Measurements from ENCODE around the gene ZBTB20.
"Not testable (repeated sequence)": the region's sequence is repeated elsewhere in the genome, so short reads cannot be mapped to it uniquely, and the experiment has no call there.

GRCh38 chr3:115110066-115110465, 37.0 kb downstream of the ZBTB20 start:
- not testable (repeated sequence) for TF ChIP-seq EZH2 (IDR thresholded peaks at IDR 0.05; ENCODE audit: borderline replicate concordance, insufficient read depth, low read length, poor library complexity, severe bottlenecking); TAF1 (IDR thresholded peaks at IDR 0.05; ENCODE audit: low read depth); POLR2AphosphoS5 (IDR thresholded peaks at IDR 0.05); RAD21 (conservative IDR thresholded peaks at IDR 0.05); EP300 (conservative IDR thresholded peaks at IDR 0.05; ENCODE audit: poor library complexity, severe bottlenecking); MXI1 (conservative IDR thresholded peaks at IDR 0.05; ENCODE audit: poor library complexity, severe bottlenecking)
- TF ChIP-seq, protein P1, sequence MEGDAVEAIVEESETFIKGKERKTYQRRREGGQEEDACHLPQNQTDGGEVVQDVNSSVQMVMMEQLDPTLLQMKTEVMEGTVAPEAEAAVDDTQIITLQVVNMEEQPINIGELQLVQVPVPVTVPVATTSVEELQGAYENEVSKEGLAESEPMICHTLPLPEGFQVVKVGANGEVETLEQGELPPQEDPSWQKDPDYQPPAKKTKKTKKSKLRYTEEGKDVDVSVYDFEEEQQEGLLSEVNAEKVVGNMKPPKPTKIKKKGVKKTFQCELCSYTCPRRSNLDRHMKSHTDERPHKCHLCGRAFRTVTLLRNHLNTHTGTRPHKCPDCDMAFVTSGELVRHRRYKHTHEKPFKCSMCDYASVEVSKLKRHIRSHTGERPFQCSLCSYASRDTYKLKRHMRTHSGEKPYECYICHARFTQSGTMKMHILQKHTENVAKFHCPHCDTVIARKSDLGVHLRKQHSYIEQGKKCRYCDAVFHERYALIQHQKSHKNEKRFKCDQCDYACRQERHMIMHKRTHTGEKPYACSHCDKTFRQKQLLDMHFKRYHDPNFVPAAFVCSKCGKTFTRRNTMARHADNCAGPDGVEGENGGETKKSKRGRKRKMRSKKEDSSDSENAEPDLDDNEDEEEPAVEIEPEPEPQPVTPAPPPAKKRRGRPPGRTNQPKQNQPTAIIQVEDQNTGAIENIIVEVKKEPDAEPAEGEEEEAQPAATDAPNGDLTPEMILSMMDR (IDR thresholded peaks at IDR 0.05; ENCODE audit: poor library complexity, severe bottlenecking): not testable (repeated sequence)
- TF ChIP-seq, protein P2, sequence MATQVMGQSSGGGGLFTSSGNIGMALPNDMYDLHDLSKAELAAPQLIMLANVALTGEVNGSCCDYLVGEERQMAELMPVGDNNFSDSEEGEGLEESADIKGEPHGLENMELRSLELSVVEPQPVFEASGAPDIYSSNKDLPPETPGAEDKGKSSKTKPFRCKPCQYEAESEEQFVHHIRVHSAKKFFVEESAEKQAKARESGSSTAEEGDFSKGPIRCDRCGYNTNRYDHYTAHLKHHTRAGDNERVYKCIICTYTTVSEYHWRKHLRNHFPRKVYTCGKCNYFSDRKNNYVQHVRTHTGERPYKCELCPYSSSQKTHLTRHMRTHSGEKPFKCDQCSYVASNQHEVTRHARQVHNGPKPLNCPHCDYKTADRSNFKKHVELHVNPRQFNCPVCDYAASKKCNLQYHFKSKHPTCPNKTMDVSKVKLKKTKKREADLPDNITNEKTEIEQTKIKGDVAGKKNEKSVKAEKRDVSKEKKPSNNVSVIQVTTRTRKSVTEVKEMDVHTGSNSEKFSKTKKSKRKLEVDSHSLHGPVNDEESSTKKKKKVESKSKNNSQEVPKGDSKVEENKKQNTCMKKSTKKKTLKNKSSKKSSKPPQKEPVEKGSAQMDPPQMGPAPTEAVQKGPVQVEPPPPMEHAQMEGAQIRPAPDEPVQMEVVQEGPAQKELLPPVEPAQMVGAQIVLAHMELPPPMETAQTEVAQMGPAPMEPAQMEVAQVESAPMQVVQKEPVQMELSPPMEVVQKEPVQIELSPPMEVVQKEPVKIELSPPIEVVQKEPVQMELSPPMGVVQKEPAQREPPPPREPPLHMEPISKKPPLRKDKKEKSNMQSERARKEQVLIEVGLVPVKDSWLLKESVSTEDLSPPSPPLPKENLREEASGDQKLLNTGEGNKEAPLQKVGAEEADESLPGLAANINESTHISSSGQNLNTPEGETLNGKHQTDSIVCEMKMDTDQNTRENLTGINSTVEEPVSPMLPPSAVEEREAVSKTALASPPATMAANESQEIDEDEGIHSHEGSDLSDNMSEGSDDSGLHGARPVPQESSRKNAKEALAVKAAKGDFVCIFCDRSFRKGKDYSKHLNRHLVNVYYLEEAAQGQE (IDR thresholded peaks at IDR 0.05; ENCODE audit: borderline replicate concordance): not testable (repeated sequence)

Data from neural cell (in vitro differentiated cells).